Uterus (tissue), 4 donors: ENCODE data around the gene SPON1. TPM values are rescaled to one million over a fixed set of nuclear protein-coding genes. Genes with fewer than 3 reads are reported as not detected.
"Not testable (repeated sequence)": the region's sequence is repeated elsewhere in the genome, so short reads cannot be mapped to it uniquely, and the experiment has no call there.

Experiments used
- DNase-seq, 2 donors: peaks; one replicate each; pipeline ENCODE4 v3.0.0-alpha.2; 2019 to 2020
- H3K27ac ChIP-seq, 2 donors: fragments of 200-600 bp; sonication (generic); 1 replicate in 1 of 2; 2 replicates in 1 of 2; pipeline ENCODE4 v1.5.1; 2016 to 2018
- H3K27me3 ChIP-seq, 2 donors: fragments of 200-600 bp; sonication (generic); one replicate each; pipeline ENCODE4 v1.5.1; 2018 to 2019; ENCODE audit warnings: control low read depth in 1 of 2
- H3K36me3 ChIP-seq, 2 donors: fragments of 200-600 bp; sonication (generic); one replicate each; pipeline ENCODE4 v1.5.1; 2019; ENCODE audit warnings: control low read depth in 1 of 2
- H3K4me1 ChIP-seq, 2 donors: fragments of 200-600 bp; sonication (generic); one replicate each; pipeline ENCODE4 v1.5.1; 2018 to 2019; ENCODE audit warnings: control low read depth in 1 of 2
- H3K4me3 ChIP-seq, 2 donors: fragments of 200-600 bp; sonication (generic); 1 replicate in 1 of 2; 2 replicates in 1 of 2; pipeline ENCODE4 v1.5.1; 2018 to 2019; ENCODE audit warnings: mild to moderate bottlenecking in 1 of 2
- H3K9me3 ChIP-seq, 2 donors: fragments of 200-600 bp; sonication (generic); one replicate each; pipeline ENCODE4 v1.5.1; 2019; ENCODE audit warnings: control low read depth in 1 of 2
- CTCF ChIP-seq, 4 experiments: fragments of 200-600 bp in 2 of 4; fragments of 450-650 bp in 2 of 4; sonication (generic) in 2 of 4; IDR thresholded peaks; one replicate each; pipeline ENCODE4 v1.5.1; 2016 to 2019; ENCODE audit warnings: antibody characterized with exemption in 4 of 4, mild to moderate bottlenecking in 2 of 4, moderate library complexity in 1 of 4
- POLR2A ChIP-seq, 2 donors: fragments of 450-650 bp; IDR thresholded peaks; one replicate each; pipeline ENCODE4 v1.6.1; 2016; ENCODE audit warnings: antibody characterized with exemption in 2 of 2, mild to moderate bottlenecking in 1 of 2, moderate library complexity in 1 of 2
- intact Hi-C: fragments of 100-400 bp; cut with DNase I; formaldehyde crosslinking; loops from one replicate; pipeline ENCODE4 v1.15.1; 2023; ENCODE audit warnings: low total_unique reads
- total RNA-seq, 4 donors: library from RNA; depleted of rRNA in 3 of 4; stranded (reverse); fragments of >200 nt in 3 of 4; gene quantifications; one replicate each; pipeline versions ENCODE4 v1.1.0 to v1.2.4, GENCODE V29; 2014 to 2023
- donor health status: DM: yes; HTN: yes; CAD: no.

The SPON1 gene
- total RNA-seq, 4 donors from 2014 or later = 18.8 to 139 (median 28.8) TPM

DNA sequence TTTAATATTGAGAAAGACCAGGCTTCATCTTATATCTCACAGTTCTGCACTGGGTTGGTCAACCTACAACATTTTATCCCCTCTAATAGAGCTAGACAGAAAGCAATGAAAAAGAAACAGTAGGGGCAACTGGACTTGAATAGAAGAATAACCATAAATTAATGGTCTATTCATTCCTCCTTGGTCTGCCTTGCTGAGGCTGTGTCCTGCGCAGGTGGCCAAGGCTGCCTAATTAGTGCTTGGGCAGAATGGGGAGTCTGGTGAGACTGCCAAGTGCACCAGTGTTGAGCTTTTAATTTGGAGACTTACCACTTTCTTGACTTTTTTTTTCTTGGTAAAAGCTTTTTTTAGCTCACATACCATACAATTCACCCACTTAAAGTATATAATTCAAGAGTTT lies 35.0 kb upstream of the SPON1 start:
- no peak for DNase-seq
- H3K36me3 ChIP-seq = no peaks in the 10 kb centered on the region
- no peaks in the 10 kb centered on the region for H3K27me3 ChIP-seq
- H3K4me1 ChIP-seq = no peaks in the 10 kb centered on the region
- no peak overlapping the region for H3K27ac ChIP-seq
- intact Hi-C loops = no loop called here
- H3K9me3 ChIP-seq = no peaks in the 10 kb centered on the region
- H3K4me3 ChIP-seq = no peak overlapping the region
- no peak for TF ChIP-seq CTCF (IDR thresholded peaks at IDR 0.05)
- no peak for TF ChIP-seq POLR2A (IDR thresholded peaks at IDR 0.05)

GRCh38 chr11:13928566-13929251 lies 33.8 kb upstream of the SPON1 start:
- no peak for DNase-seq
- Histone ChIP-seq H3K9me3 (no peaks in the 10 kb centered on the region), H3K4me1 (no peaks in the 10 kb centered on the region), H3K27ac (peak overlapping the region in 1 of 2 donors; percentile 15), H3K27me3 (no peaks in the 10 kb centered on the region), H3K36me3 (no peaks in the 10 kb centered on the region), H3K4me3 (no peak overlapping the region)
- TF ChIP-seq POLR2A (IDR thresholded peaks at IDR 0.05) (no peak), CTCF (IDR thresholded peaks at IDR 0.05) (no peak)
- intact Hi-C loops = no loop called here

DNA sequence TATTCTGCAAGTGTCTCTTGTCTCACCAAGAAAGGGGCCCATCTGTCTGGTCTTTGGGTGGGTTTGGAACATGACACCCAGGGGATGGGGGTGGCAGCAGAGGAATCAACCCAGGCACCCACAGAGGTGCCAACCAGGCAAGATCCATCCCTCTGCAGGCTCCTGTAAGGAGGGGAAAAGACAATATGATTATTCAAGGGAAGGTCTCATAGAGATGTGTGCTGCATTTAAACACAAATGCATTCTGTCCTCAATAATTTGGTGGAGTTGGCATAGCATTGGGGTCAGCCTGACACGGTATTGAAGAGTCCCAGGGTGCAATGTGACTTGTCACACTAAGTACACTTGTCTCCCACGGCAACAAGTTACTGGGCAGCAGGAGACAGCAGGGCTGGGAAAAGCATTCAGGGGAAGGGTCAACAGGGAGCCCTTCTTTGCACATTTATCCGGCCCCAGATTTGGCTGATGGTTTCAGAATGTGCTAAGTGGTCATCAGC lies 33.1 kb upstream of the SPON1 start:
- DNase-seq = no peak
- Histone ChIP-seq H3K27me3 (no peaks in the 10 kb centered on the region), H3K4me3 (no peak overlapping the region), H3K4me1 (no peaks in the 10 kb centered on the region), H3K27ac (peak overlapping the region in 1 of 2 donors; percentile 15), H3K36me3 (no peaks in the 10 kb centered on the region), H3K9me3 (peaks cover 0 to 3% of the 10 kb centered on the region in 2 donors)
- TF ChIP-seq CTCF (IDR thresholded peaks at IDR 0.05) = no peak
- no peak for TF ChIP-seq POLR2A (IDR thresholded peaks at IDR 0.05)
- intact Hi-C loops = no loop called here

GRCh38 chr11:13931356-13931755 lies 31.2 kb upstream of the SPON1 start:
- DNase-seq = no peak
- no peak for TF ChIP-seq CTCF (IDR thresholded peaks at IDR 0.05)
- no peak for TF ChIP-seq POLR2A (IDR thresholded peaks at IDR 0.05)

GRCh38 chr11:13937154-13937553 lies 25.4 kb upstream of the SPON1 start:
- H3K27me3 ChIP-seq, H3K9me3 ChIP-seq, H3K27ac ChIP-seq, H3K4me1 ChIP-seq, H3K4me3 ChIP-seq, DNase-seq, intact Hi-C loops, H3K36me3 ChIP-seq: not testable (repeated sequence)

More at GRCh38 chr11:13931356-13931755, 31.2 kb upstream of the SPON1 start:
- Histone ChIP-seq H3K4me3 (no peak overlapping the region), H3K27ac (no peak overlapping the region), H3K9me3 (peaks cover 0 to 3% of the 10 kb centered on the region in 2 donors), H3K27me3 (no peaks in the 10 kb centered on the region), H3K4me1 (no peaks in the 10 kb centered on the region), H3K36me3 (no peaks in the 10 kb centered on the region)
- intact Hi-C loops = no loop called here

DNA sequence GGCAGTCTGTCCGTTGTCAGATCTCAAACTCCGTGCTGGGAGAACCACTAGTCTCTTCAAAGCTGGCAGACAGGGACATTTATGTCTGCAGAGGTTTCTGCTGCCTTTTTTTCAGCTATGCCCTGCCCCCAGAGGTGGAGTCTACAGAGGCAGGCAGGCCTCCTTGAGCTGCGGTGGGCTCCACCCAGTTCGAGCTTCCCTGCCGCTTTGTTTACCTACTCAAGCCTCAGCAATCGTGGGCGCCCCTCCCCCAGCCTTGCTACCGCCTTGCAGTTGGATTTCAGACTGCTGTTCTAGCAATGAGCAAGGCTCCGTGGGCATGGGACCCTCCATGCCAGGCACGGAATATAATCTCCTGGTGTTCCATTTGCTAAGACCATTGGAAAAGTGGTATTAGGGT lies 23.7 kb upstream of the SPON1 start:
- H3K27me3 ChIP-seq, intact Hi-C loops, DNase-seq: not testable (repeated sequence)

More for the DNA sequence above, 23.7 kb upstream of the SPON1 start:
- H3K27ac ChIP-seq, H3K36me3 ChIP-seq, H3K4me1 ChIP-seq, H3K9me3 ChIP-seq, H3K4me3 ChIP-seq: not testable (repeated sequence)
